GM20000 (cell line): ENCODE results near the gene GATA6.

Source experiments
- DNase-seq: peaks from one replicate; pipeline ENCODE4 v3.0.0; 2012; ENCODE audit warnings: low spot score
- CTCF ChIP-seq: IDR thresholded peaks from 2 replicates; pipeline ENCODE4 v1.5.1; 2012; ENCODE audit warnings: mild to moderate bottlenecking, control low read depth; ENCODE audit errors: extremely low read depth, missing control alignments

The GATA6 gene

DNA sequence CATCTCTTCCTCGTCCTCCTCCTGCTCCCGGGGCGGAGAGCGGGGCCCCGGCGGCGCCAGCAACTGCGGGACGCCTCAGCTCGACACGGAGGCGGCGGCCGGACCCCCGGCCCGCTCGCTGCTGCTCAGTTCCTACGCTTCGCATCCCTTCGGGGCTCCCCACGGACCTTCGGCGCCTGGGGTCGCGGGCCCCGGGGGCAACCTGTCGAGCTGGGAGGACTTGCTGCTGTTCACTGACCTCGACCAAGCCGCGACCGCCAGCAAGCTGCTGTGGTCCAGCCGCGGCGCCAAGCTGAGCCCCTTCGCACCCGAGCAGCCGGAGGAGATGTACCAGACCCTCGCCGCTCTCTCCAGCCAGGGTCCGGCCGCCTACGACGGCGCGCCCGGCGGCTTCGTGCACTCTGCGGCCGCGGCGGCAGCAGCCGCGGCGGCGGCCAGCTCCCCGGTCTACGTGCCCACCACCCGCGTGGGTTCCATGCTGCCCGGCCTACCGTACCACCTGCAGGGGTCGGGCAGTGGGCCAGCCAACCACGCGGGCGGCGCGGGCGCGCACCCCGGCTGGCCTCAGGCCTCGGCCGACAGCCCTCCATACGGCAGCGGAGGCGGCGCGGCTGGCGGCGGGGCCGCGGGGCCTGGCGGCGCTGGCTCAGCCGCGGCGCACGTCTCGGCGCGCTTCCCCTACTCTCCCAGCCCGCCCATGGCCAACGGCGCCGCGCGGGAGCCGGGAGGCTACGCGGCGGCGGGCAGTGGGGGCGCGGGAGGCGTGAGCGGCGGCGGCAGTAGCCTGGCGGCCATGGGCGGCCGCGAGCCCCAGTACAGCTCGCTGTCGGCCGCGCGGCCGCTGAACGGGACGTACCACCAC lies 2.1 kb downstream of the GATA6 start:
- no peak for TF ChIP-seq CTCF
- no peak for DNase-seq

GRCh38 chr18:22172120-22172582 lies 2.8 kb downstream of the GATA6 start:
- no peak for TF ChIP-seq CTCF
- DNase-seq: no peak

- no peak for DNase-seq
- no peak for TF ChIP-seq CTCF
Measured at GRCh38 chr18:22172594-22173049, 3.2 kb downstream of the GATA6 start.

DNA sequence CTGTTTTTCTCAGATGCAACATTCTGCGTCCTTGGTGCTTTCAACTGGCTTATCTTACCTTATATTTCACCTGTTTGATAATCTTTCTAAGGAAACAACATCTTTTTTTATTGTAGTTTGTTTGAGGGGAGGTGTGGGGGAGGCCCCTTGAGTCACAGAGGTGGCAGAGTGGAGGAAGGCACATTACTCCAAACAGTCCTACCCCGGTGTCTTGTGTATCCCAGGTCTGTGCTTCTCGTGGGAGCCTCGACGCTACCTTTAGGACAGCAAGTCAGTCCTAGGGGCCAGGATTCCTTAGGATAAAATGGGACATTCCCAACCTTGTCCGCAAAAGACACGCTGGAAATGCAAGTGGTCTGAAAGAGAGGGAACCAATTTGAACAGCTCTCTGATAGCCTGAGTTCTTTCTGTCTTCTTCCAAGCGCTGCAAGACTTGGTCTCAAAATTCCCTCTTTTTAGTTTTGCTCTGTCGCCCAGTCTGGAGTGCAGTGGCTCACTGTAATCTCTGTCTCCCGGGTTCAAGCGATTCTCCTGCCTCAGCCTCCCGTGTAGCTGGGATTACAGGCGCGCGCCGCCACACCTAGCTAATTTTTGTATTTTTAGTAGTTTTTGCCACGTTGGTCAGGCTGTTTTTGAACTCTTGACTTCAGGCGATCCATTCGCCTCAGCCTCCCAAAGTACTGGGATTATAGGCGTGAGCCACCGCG lies 4.0 kb downstream of the GATA6 start:
- no peak for DNase-seq
- no peak for TF ChIP-seq CTCF

DNA sequence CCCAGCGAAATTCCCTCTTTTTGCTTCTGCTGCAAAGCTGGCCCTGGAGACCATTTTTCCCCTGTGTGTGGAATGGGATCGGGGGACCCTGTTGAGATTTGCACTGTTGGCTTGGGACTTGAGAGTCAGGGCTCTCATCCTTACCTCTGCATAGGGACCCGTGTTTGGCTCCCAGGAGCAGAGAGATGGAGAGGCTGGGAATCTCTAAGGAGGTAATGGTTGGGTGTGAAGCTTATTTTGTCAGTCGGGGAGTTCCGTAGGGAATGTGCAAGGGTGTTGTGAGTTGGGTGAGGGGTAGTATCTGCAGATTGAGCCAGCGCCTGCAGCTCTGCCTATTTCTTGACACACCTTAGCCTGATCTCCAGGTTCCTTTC lies 4.5 kb downstream of the GATA6 start:
- no peak for DNase-seq
- TF ChIP-seq CTCF: no peak

DNA sequence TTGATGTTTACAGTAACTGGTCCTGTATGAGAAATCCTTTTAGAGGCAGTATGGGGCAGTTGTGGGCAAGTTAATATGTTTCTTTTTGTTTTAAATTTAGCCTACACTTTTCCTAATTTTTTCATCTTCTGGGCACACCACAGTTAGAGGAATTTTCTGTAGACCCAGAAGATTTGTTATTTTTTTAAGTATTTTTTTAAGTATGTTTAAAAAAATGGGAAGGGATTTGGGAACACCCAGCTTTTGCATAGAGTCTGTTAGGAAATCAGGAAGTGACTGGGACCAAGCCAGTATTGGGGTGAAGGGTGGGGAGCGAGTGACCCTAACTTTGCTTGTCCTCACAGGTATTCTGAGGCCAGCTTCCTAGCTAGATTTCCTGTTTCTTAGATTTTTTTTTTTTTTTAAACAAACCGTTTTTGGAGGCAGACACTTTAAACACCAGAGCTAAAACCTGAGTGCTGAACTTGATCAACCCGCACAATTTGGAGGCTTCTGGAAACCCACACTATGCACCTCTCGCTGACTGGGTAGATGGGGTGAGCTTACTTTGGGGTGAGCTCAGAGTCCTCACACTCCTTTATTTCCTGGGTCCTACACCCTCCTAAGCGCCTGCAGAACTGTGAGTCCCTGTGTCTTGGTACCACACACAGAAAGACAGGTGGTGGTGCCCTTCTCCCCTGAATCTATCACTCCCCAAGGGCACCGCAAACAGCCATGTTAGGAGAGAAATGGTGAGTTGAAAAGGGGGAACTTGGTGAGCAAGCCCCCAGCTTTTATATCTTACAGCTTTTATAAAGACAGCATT lies 5.2 kb downstream of the GATA6 start:
- DNase-seq: no peak
- TF ChIP-seq CTCF: no peak
